GM18511 (cell line): ENCODE results near the gene KRTCAP2.

ENCODE experiments used
- ATAC-seq: cut with Tn5 transposase; IDR thresholded peaks from one replicate; pipeline ENCODE4 v1.9.1; 2021; ENCODE audit warnings: mild to moderate bottlenecking, moderate library complexity; ENCODE audit not compliant: unreplicated experiment

KRTCAP2 gene

DNA sequence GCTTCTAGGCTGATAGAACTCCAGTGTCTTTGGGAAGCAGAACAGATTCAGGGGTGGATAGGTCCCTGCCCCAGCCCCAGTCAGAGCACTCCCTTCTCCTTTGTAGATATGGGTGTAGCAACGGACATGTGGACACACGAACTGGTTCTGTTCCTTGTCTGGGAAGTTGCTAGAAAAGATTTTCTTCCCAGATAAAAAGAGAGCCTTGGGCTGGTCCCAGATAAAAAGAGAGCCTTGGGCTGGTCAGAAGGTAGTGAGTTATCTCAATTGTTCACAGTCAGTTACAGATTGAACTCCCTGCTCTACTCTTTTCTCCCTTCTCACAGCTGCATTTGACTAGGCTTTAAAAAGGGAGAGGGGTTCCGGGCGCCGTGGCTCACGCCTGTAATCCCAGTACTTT lies 52.9 kb downstream of the KRTCAP2 start:
- ATAC-seq, result no peak
